ENCODE results near the gene AKNA. TPM values are rescaled to one million over a fixed set of nuclear protein-coding genes. Genes with fewer than 3 reads are reported as not detected.

AKNA gene
- polyA plus RNA-seq, 2 of the 4 experiments (the other 2 are of a cell fraction): 2.7 to 4.6 TPM

DNA sequence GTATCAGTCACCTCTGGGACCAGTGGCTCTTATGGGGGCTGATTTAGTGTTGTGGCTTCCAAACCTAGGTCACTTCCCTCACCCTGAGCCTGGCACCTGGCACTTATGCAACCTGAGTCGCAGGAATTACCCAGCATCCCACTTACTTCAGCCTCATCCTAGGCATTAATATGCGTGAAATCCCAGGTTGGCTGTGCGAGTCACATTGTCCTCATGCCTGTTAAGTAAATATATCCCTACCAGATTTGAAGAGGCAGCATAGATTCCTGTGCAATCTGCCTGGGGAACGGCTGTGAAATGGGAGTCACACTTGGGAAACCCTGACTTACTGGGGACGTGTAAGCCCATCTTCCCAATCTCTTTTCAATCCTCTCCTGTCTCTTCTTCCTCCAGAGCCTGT, 42.7 kb upstream of the AKNA start:
- ChIA-PET POLR2A (interaction anchor here (1.1 kb wide), 1 partner anchor 13 kb away, joined by 3 read pairs; no protein-coding TSS in a partner anchor), CTCF (interaction anchor here (1.0 to 12.3 kb wide), 6 partner anchors 15 to 585 kb away, joined by 3 to 202 read pairs (median 8); partner anchors contain the start of gene TEX53)
- no peak overlapping the region for H3K4me3 ChIP-seq
- H3K4me1 ChIP-seq: no peaks in the 10 kb centered on the region
- ATAC-seq: no peak
- H3K9me3 ChIP-seq: no peaks in the 10 kb centered on the region
- TF ChIP-seq KDM1A (IDR thresholded peaks at IDR 0.05; ENCODE audit: low read depth) (no peak), NFE2L2 (conservative IDR thresholded peaks at IDR 0.05; ENCODE audit: low read length) (no peak), HOXB13 (CRISPR knock-in tag; IDR thresholded peaks at IDR 0.05; ENCODE audit: low read depth) (no peak), MYC (IDR thresholded peaks at IDR 0.05; ENCODE audit: borderline replicate concordance, low read length) (no peak), ZNF302 (CRISPR knock-in tag; IDR thresholded peaks at IDR 0.05) (no peak), TFCP2L1 (CRISPR knock-in tag; IDR thresholded peaks at IDR 0.05) (no peak), RAD21 (conservative IDR thresholded peaks at IDR 0.05 in 1 of 2, IDR thresholded peaks at IDR 0.05 in 1 of 2) (no peak), MAFK (IDR thresholded peaks at IDR 0.05; ENCODE audit: partially characterized antibody) (no peak), FOSL2 (IDR thresholded peaks at IDR 0.05) (no peak), FOSL2 (CRISPR knock-in tag; IDR thresholded peaks at IDR 0.05) (no peak), CEBPB (IDR thresholded peaks at IDR 0.05) (no peak), CHD2 (IDR thresholded peaks at IDR 0.05; ENCODE audit: low read length, partially characterized antibody) (no peak), GATA3 (IDR thresholded peaks at IDR 0.05; ENCODE audit: borderline replicate concordance) (no peak), ZC3H11A (IDR thresholded peaks at IDR 0.05) (no peak), EHMT2 (IDR thresholded peaks at IDR 0.05; ENCODE audit: low read depth) (no peak), HOXB5 (CRISPR knock-in tag; IDR thresholded peaks at IDR 0.05) (no peak)
- TF ChIP-seq, protein P1, sequence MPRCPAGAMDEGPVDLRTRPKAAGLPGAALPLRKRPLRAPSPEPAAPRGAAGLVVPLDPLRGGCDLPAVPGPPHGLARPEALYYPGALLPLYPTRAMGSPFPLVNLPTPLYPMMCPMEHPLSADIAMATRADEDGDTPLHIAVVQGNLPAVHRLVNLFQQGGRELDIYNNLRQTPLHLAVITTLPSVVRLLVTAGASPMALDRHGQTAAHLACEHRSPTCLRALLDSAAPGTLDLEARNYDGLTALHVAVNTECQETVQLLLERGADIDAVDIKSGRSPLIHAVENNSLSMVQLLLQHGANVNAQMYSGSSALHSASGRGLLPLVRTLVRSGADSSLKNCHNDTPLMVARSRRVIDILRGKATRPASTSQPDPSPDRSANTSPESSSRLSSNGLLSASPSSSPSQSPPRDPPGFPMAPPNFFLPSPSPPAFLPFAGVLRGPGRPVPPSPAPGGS (IDR thresholded peaks at IDR 0.05): no peak
- TF ChIP-seq, protein P2, sequence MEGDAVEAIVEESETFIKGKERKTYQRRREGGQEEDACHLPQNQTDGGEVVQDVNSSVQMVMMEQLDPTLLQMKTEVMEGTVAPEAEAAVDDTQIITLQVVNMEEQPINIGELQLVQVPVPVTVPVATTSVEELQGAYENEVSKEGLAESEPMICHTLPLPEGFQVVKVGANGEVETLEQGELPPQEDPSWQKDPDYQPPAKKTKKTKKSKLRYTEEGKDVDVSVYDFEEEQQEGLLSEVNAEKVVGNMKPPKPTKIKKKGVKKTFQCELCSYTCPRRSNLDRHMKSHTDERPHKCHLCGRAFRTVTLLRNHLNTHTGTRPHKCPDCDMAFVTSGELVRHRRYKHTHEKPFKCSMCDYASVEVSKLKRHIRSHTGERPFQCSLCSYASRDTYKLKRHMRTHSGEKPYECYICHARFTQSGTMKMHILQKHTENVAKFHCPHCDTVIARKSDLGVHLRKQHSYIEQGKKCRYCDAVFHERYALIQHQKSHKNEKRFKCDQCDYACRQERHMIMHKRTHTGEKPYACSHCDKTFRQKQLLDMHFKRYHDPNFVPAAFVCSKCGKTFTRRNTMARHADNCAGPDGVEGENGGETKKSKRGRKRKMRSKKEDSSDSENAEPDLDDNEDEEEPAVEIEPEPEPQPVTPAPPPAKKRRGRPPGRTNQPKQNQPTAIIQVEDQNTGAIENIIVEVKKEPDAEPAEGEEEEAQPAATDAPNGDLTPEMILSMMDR (IDR thresholded peaks at IDR 0.05): no peak
- TF ChIP-seq, protein P3, sequence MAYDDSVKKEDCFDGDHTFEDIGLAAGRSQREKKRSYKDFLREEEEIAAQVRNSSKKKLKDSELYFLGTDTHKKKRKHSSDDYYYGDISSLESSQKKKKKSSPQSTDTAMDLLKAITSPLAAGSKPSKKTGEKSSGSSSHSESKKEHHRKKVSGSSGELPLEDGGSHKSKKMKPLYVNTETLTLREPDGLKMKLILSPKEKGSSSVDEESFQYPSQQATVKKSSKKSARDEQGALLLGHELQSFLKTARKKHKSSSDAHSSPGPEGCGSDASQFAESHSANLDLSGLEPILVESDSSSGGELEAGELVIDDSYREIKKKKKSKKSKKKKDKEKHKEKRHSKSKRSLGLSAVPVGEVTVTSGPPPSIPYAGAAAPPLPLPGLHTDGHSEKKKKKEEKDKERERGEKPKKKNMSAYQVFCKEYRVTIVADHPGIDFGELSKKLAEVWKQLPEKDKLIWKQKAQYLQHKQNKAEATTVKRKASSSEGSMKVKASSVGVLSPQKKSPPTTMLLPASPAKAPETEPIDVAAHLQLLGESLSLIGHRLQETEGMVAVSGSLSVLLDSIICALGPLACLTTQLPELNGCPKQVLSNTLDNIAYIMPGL (CRISPR knock-in tag; IDR thresholded peaks at IDR 0.05; ENCODE audit: borderline replicate concordance): no peak
- TF ChIP-seq, protein P4, sequence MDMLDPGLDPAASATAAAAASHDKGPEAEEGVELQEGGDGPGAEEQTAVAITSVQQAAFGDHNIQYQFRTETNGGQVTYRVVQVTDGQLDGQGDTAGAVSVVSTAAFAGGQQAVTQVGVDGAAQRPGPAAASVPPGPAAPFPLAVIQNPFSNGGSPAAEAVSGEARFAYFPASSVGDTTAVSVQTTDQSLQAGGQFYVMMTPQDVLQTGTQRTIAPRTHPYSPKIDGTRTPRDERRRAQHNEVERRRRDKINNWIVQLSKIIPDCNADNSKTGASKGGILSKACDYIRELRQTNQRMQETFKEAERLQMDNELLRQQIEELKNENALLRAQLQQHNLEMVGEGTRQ (IDR thresholded peaks at IDR 0.05): no peak
- TF ChIP-seq, protein P5, sequence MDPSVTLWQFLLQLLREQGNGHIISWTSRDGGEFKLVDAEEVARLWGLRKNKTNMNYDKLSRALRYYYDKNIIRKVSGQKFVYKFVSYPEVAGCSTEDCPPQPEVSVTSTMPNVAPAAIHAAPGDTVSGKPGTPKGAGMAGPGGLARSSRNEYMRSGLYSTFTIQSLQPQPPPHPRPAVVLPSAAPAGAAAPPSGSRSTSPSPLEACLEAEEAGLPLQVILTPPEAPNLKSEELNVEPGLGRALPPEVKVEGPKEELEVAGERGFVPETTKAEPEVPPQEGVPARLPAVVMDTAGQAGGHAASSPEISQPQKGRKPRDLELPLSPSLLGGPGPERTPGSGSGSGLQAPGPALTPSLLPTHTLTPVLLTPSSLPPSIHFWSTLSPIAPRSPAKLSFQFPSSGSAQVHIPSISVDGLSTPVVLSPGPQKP (IDR thresholded peaks at IDR 0.05; ENCODE audit: low read depth, low read length): no peak
- 39% methylated on average over 5 of the region's 5 CpGs for WGBS (ENCODE audit: missing lambda C conversion rate)
- no peak for DNase-seq (ENCODE audit: low read depth in 1 of 2, low spot score in 1 of 2)
- no peak overlapping the region for H3K27ac ChIP-seq
- no peak overlapping the region for H3K4me2 ChIP-seq
- no peak for FAIRE-seq
